A549 (cell line): ENCODE data around the gene CCND2. TPM values are rescaled to one million over a fixed set of nuclear protein-coding genes. Genes with fewer than 3 reads are reported as not detected.

Experiments used
- ATAC-seq, 2 experiments: fragments of 200-7000 bp in 1 of 2; fragments of >200 bp in 1 of 2; cut with Nextera tagmentation in 1 of 2; cut with Tn5 transposase in 1 of 2; 3 replicates each; pipeline versions ENCODE4 v1.8.0 to v1.9.1; 2018 to 2020; ENCODE audit warnings: mild to moderate bottlenecking in 1 of 2, moderate library complexity in 1 of 2
- CTCF ChIA-PET: fragments of 300-600 bp; sonication (Branson Sonifier 250); formaldehyde crosslinking; extraction: SDS; loops from one replicate; lab custom pipeline; 2021; ENCODE audit warnings: antibody characterized with exemption, inconsistent platforms; lab: Yijun Ruan, JAX
- POLR2A ChIA-PET: fragments of 350-600 bp; formaldehyde crosslinking; extraction: SDS; loops from one replicate; lab custom pipeline; 2021; ENCODE audit warnings: antibody characterized with exemption, inconsistent platforms; lab: Yijun Ruan, JAX
- DNase-seq, 2 experiments: peaks; one replicate each; pipeline versions ENCODE4 v3.0.0 to v3.0.0-alpha.2; 2011 to 2016; ENCODE audit warnings: low read depth in 1 of 2, low spot score in 1 of 2
- FAIRE-seq: peaks from 2 replicates; lab custom pipeline; 2011; peaks lifted over from hg19 to GRCh38; lab: Jason Lieb, UNC
- H3K27ac ChIP-seq, 2 experiments: fragments of >200 bp; sonication (Bioruptor Twin); formaldehyde crosslinking; 3 replicates each; pipeline ENCODE4 v1.5.1; 2016 to 2017
- H3K4me1 ChIP-seq: fragments of >200 bp; sonication (Bioruptor Twin); formaldehyde crosslinking; 3 replicates; pipeline ENCODE4 v1.6.1; 2016
- H3K4me2 ChIP-seq: fragments of >200 bp; sonication (Bioruptor Twin); formaldehyde crosslinking; 3 replicates; pipeline ENCODE4 v1.6.1; 2016
- H3K4me3 ChIP-seq: fragments of >200 bp; sonication (Bioruptor Twin); formaldehyde crosslinking; 3 replicates; pipeline ENCODE4 v1.5.1; 2016
- H3K9me3 ChIP-seq: fragments of >200 bp; sonication (Bioruptor Twin); formaldehyde crosslinking; 3 replicates; pipeline ENCODE4 v1.6.1; 2016
- CBX2 ChIP-seq: fragments of 200-600 bp; sonication (generic); IDR thresholded peaks from 2 replicates; pipeline ENCODE4 v1.6.1; 2016; ENCODE audit warnings: low read depth, mild to moderate bottlenecking, borderline replicate concordance
- CHD2 ChIP-seq: fragments of 150-350 bp; IDR thresholded peaks from 2 replicates; pipeline ENCODE4 v1.6.1; 2014; ENCODE audit warnings: low read length; ENCODE audit not compliant: partially characterized antibody
- EP300 ChIP-seq, 2 experiments: fragments of >200 bp; sonication (Bioruptor Twin); formaldehyde crosslinking; IDR thresholded peaks; 2 replicates in 1 of 2; 3 replicates in 1 of 2; pipeline ENCODE4 v1.6.1; 2016 to 2017
- ESRRA ChIP-seq: fragments of 150-350 bp; IDR thresholded peaks from 2 replicates; pipeline ENCODE4 v1.6.1; 2014; ENCODE audit warnings: mild to moderate bottlenecking, low read length, borderline replicate concordance
- FOSL2 ChIP-seq, 2 experiments: fragments of 450-650 bp in 1 of 2; fragments of >200 bp in 1 of 2; sonication (Bioruptor Twin) in 1 of 2; formaldehyde crosslinking; IDR thresholded peaks; 2 replicates each; pipeline versions ENCODE4 v1.5.0 to v1.6.1; 2016 to 2020; ENCODE audit warnings: mild to moderate bottlenecking in 1 of 2, moderate library complexity in 1 of 2
- FOXS1 ChIP-seq: fragments of 250-450 bp; sonication (Bioruptor Pico); IDR thresholded peaks from 2 replicates; pipeline ENCODE4 v1.5.0; 2020; ENCODE audit warnings: mild to moderate bottlenecking, moderate library complexity
- GATA3 ChIP-seq: IDR thresholded peaks from 2 replicates; pipeline ENCODE4 v1.6.1; 2012; ENCODE audit warnings: borderline replicate concordance
- HOXA7 ChIP-seq: fragments of 250-450 bp; sonication (Bioruptor Pico); IDR thresholded peaks from 2 replicates; pipeline ENCODE4 v1.5.0; 2020; ENCODE audit warnings: mild to moderate bottlenecking, moderate library complexity
- HOXB13 ChIP-seq: fragments of 250-450 bp; sonication (Bioruptor Pico); IDR thresholded peaks from 2 replicates; pipeline ENCODE4 v1.5.0; 2020; ENCODE audit warnings: low read depth, mild to moderate bottlenecking, moderate library complexity
- JUNB ChIP-seq: fragments of >200 bp; sonication (Bioruptor Twin); formaldehyde crosslinking; IDR thresholded peaks from 2 replicates; pipeline ENCODE4 v1.6.1; 2016
- KDM1A ChIP-seq: fragments of 200-600 bp; sonication (generic); IDR thresholded peaks from 2 replicates; pipeline ENCODE4 v1.6.1; 2016; ENCODE audit warnings: low read depth, mild to moderate bottlenecking
- MAZ ChIP-seq: fragments of 150-350 bp; IDR thresholded peaks from 2 replicates; pipeline ENCODE4 v1.6.1; 2014; ENCODE audit warnings: antibody characterized with exemption, low read depth, low read length, borderline replicate concordance
- NPAS2 ChIP-seq: fragments of 250-450 bp; sonication (Bioruptor Pico); IDR thresholded peaks from 2 replicates; pipeline ENCODE4 v1.8.0; 2022; ENCODE audit warnings: mild to moderate bottlenecking, moderate library complexity, borderline replicate concordance
- PHF8 ChIP-seq: fragments of 200-600 bp; sonication (generic); IDR thresholded peaks from 2 replicates; pipeline ENCODE4 v1.6.1; 2016; ENCODE audit warnings: low read depth, mild to moderate bottlenecking, antibody characterized with exemption, moderate library complexity, borderline replicate concordance
- RCOR1 ChIP-seq: fragments of 150-350 bp; IDR thresholded peaks from 2 replicates; pipeline ENCODE4 v1.6.1; 2014; ENCODE audit warnings: antibody characterized with exemption, low read length, low read depth
- RFX5 ChIP-seq: fragments of 450-650 bp; IDR thresholded peaks from 2 replicates; pipeline ENCODE4 v1.7.1; 2014; ENCODE audit warnings: antibody characterized with exemption, mild to moderate bottlenecking, moderate library complexity
- RNF2 ChIP-seq: fragments of 200-600 bp; sonication (generic); IDR thresholded peaks from 2 replicates; pipeline ENCODE4 v1.6.1; 2016; ENCODE audit warnings: low read depth, mild to moderate bottlenecking, antibody characterized with exemption, moderate library complexity, borderline replicate concordance
- SREBF2 ChIP-seq: fragments of 450-650 bp; IDR thresholded peaks from 2 replicates; pipeline ENCODE4 v1.6.1; 2014; ENCODE audit warnings: mild to moderate bottlenecking, moderate library complexity
- TFCP2L1 ChIP-seq: fragments of 250-450 bp; sonication (Bioruptor Pico); IDR thresholded peaks from 2 replicates; pipeline ENCODE4 v1.5.0; 2021; ENCODE audit warnings: mild to moderate bottlenecking
- TP53 ChIP-seq: fragments of 250-450 bp; sonication (Bioruptor Pico); IDR thresholded peaks from 2 replicates; pipeline ENCODE4 v1.5.0; 2021; ENCODE audit warnings: mild to moderate bottlenecking, moderate library complexity
- WGBS: methylation state at CpG from one replicate; pipeline ENCODE4 v1.1.6; 2017; ENCODE audit errors: missing lambda C conversion rate; 5-methylcytosine and 5-hydroxymethylcytosine counted together
- polyA plus RNA-seq, 4 experiments: library from polyadenylated mRNA; depleted of rRNA in 3 of 4; stranded (reverse); fragments of >200 nt; fragmentation: RNase III in 1 of 4; extraction: RNeasy Plus Mini Kit Qiagen cat#74134 plus additional on column Dnase treatment in 1 of 4; gene quantifications; 2 replicates in 3 of 4; 3 replicates in 1 of 4; pipeline ENCODE4 v1.2.3, GENCODE V29; 2011 to 2017
- TF ChIP-seq, protein P1 (sequence below): IDR thresholded peaks from 2 replicates; pipeline ENCODE4 v1.6.1; 2012; ENCODE audit warnings: low read depth, borderline replicate concordance
- TF ChIP-seq, protein P2 (sequence below): fragments of 250-450 bp; sonication (Bioruptor Pico); IDR thresholded peaks from 2 replicates; pipeline ENCODE4 v1.5.0; 2020; ENCODE audit warnings: low read depth, mild to moderate bottlenecking, moderate library complexity
- TF ChIP-seq, protein P3 (sequence below): IDR thresholded peaks from 2 replicates; pipeline ENCODE4 v1.6.1; 2012
- TF ChIP-seq, protein P4 (sequence below): fragments of >200 bp; sonication (Bioruptor Twin); formaldehyde crosslinking; IDR thresholded peaks from 3 replicates; pipeline ENCODE4 v1.5.1; 2016
- TF ChIP-seq, protein P5 (sequence below): fragments of 150-350 bp; IDR thresholded peaks from 2 replicates; pipeline ENCODE4 v1.6.1; 2014; ENCODE audit warnings: low read depth, mild to moderate bottlenecking, low read length

CCND2 gene
- polyA plus RNA-seq, 2 of the 4 experiments (the other 2 are of a cell fraction), result 0.18 TPM; not detected in 1

DNA sequence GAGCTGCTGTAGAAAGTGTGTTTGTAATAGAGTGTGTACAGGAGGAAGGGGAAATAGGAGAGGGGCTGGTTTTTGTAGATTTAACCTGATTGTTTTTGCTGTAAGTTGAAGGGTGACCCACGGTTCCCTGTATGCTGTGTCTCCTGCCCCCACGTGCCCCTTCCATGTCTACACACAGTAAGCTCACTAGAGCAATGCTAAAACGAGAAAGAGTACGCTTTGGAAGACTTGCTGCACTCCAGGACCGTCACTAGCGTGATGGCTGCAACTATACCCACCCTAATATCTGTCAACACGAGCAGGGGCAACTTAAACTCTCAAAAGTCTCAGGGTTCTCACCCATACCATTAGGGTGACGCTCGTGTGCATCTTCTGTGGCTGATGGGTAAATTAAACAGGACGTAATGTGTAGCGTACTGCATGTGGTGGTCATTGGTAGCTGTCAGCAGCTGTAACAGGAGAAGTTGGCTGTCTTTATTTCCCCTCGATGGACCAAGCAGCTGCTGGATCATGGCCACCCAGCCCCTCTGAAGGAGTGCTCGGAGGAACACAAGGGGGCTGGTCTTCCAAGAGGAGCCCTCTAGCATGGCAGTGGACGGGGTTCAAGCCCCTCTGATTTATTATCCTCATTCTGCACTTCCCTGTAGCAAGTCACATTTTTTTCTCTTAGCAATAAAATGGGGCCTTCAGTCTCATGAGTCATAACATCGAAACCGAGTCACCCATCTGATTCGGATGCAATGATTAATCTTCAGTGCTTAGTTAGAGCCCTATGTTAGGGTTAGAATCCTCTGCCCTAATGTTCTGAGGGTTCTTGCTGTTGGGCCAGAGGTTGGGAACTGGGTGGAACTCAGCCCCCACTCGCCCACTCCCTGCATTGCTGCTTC, 14.0 kb downstream of the CCND2 start:
- H3K4me1 ChIP-seq, result no peaks in the 10 kb centered on the region
- WGBS, result 19% methylated on average over 18 of the region's 18 CpGs
- H3K9me3 ChIP-seq, result no peaks in the 10 kb centered on the region
- TF ChIP-seq GATA3 (no peak), RFX5 (no peak), KDM1A (no peak), ESRRA (no peak), PHF8 (no peak), FOSL2 (IDR thresholded peaks at IDR 0.05) (no peak), FOSL2 (CRISPR knock-in tag; IDR thresholded peaks at IDR 0.05) (no peak), TP53 (no peak), JUNB (no peak), RCOR1 (no peak), NPAS2 (no peak), EP300 (IDR thresholded peaks at IDR 0.05) (no peak)
- TF ChIP-seq, protein P1, sequence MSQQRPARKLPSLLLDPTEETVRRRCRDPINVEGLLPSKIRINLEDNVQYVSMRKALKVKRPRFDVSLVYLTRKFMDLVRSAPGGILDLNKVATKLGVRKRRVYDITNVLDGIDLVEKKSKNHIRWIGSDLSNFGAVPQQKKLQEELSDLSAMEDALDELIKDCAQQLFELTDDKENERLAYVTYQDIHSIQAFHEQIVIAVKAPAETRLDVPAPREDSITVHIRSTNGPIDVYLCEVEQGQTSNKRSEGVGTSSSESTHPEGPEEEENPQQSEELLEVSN, result no peak
- TF ChIP-seq, protein P2, sequence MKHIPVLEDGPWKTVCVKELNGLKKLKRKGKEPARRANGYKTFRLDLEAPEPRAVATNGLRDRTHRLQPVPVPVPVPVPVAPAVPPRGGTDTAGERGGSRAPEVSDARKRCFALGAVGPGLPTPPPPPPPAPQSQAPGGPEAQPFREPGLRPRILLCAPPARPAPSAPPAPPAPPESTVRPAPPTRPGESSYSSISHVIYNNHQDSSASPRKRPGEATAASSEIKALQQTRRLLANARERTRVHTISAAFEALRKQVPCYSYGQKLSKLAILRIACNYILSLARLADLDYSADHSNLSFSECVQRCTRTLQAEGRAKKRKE (CRISPR knock-in tag), result no peak
- TF ChIP-seq, protein P3, sequence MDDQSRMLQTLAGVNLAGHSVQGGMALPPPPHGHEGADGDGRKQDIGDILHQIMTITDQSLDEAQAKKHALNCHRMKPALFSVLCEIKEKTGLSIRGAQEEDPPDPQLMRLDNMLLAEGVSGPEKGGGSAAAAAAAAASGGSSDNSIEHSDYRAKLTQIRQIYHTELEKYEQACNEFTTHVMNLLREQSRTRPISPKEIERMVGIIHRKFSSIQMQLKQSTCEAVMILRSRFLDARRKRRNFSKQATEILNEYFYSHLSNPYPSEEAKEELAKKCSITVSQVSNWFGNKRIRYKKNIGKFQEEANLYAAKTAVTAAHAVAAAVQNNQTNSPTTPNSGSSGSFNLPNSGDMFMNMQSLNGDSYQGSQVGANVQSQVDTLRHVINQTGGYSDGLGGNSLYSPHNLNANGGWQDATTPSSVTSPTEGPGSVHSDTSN, result no peak
- TF ChIP-seq, protein P4, sequence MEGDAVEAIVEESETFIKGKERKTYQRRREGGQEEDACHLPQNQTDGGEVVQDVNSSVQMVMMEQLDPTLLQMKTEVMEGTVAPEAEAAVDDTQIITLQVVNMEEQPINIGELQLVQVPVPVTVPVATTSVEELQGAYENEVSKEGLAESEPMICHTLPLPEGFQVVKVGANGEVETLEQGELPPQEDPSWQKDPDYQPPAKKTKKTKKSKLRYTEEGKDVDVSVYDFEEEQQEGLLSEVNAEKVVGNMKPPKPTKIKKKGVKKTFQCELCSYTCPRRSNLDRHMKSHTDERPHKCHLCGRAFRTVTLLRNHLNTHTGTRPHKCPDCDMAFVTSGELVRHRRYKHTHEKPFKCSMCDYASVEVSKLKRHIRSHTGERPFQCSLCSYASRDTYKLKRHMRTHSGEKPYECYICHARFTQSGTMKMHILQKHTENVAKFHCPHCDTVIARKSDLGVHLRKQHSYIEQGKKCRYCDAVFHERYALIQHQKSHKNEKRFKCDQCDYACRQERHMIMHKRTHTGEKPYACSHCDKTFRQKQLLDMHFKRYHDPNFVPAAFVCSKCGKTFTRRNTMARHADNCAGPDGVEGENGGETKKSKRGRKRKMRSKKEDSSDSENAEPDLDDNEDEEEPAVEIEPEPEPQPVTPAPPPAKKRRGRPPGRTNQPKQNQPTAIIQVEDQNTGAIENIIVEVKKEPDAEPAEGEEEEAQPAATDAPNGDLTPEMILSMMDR, result no peak
- DNase-seq, result no peak
- ChIA-PET CTCF (interaction anchor here (1.1 to 13.1 kb wide), 4 partner anchors 10 to 401 kb away, joined by 3 to 235 read pairs (median 34); no protein-coding TSS in a partner anchor), POLR2A (no interaction called here)
- no peak overlapping the region for H3K27ac ChIP-seq
- no peak overlapping the region for H3K4me3 ChIP-seq
- ATAC-seq, result no peak
- FAIRE-seq, result no peak
- H3K4me2 ChIP-seq, result no peak overlapping the region

DNA sequence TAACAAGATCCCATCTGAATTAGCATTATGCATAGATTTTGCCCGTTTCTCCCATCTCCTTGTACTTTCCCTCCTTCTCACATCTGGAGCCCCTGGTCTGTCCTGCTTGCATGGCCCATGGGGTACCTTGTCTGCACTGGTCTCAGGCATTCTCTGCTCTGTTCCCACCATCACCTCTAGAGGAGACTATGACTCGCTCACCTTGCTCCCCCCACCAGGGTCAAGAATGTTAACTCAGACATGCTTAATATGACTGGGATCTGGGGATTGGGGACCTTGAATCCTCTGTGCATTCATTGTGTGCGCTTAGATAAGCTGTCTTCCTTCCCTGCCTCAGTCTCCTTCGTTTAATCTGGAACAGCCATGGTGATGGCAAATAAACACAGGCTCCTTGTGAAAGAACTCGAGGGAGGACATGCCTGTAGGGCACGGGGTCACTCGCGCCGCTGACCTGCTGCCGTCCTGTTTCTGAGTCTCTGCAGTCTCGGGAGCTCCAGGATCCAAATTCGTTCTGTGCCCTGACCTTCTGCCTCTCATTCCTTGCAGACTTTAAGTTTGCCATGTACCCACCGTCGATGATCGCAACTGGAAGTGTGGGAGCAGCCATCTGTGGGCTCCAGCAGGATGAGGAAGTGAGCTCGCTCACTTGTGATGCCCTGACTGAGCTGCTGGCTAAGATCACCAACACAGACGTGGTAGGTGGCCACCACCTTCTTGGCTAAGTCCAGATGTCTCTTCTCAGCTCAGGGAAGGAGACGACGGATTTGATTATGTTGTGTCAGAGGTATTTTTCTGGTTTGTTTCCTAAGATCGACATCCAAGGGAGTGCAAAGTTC, 15.0 kb downstream of the CCND2 start:
- DNase-seq, result no peak
- WGBS, result 46% methylated on average over 20 of the region's 20 CpGs
- H3K4me1 ChIP-seq, result no peaks in the 10 kb centered on the region
- no peak overlapping the region for H3K4me2 ChIP-seq
- no peak overlapping the region for H3K4me3 ChIP-seq
- ChIA-PET CTCF (interaction anchor here (1.8 to 7.8 kb wide), 2 partner anchors 11 to 403 kb away, joined by 12 to 62 read pairs; no protein-coding TSS in a partner anchor), POLR2A (interaction anchor here (0.6 kb wide), 1 partner anchor 306 kb away, joined by 3 read pairs; no protein-coding TSS in a partner anchor)
- no peak for ATAC-seq
- H3K9me3 ChIP-seq, result no peaks in the 10 kb centered on the region
- FAIRE-seq, result no peak
- H3K27ac ChIP-seq, result no peak overlapping the region
- TF ChIP-seq RNF2 (no peak), PHF8 (no peak), HOXA7 (CRISPR knock-in tag) (no peak), CHD2 (no peak), SREBF2 (no peak), MAZ (no peak), CBX2 (no peak), ESRRA (no peak), HOXB13 (CRISPR knock-in tag) (no peak), TFCP2L1 (CRISPR knock-in tag) (no peak), FOXS1 (no peak), EP300 (IDR thresholded peaks at IDR 0.05) (no peak)
- TF ChIP-seq, protein P5, sequence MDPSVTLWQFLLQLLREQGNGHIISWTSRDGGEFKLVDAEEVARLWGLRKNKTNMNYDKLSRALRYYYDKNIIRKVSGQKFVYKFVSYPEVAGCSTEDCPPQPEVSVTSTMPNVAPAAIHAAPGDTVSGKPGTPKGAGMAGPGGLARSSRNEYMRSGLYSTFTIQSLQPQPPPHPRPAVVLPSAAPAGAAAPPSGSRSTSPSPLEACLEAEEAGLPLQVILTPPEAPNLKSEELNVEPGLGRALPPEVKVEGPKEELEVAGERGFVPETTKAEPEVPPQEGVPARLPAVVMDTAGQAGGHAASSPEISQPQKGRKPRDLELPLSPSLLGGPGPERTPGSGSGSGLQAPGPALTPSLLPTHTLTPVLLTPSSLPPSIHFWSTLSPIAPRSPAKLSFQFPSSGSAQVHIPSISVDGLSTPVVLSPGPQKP, result no peak
- TF ChIP-seq, protein P3, result no peak
